ENCODE results near the gene PFKFB4.
"Not testable (repeated sequence)": the region's sequence is repeated elsewhere in the genome, so short reads cannot be mapped to it uniquely, and the experiment has no call there.

The PFKFB4 gene

GRCh38 chr3:48480891-48481290 lies 75.7 kb downstream of the PFKFB4 start:
- DNase-seq: not testable (repeated sequence)

- DNase-seq: peak in 1 of 2 experiments; percentile 19
Measured at GRCh38 chr3:48478626-48479555, 77.7 kb downstream of the PFKFB4 start.

GRCh38 chr3:48477959-48478520 lies 78.6 kb downstream of the PFKFB4 start:
- DNase-seq: no peak

DNA sequence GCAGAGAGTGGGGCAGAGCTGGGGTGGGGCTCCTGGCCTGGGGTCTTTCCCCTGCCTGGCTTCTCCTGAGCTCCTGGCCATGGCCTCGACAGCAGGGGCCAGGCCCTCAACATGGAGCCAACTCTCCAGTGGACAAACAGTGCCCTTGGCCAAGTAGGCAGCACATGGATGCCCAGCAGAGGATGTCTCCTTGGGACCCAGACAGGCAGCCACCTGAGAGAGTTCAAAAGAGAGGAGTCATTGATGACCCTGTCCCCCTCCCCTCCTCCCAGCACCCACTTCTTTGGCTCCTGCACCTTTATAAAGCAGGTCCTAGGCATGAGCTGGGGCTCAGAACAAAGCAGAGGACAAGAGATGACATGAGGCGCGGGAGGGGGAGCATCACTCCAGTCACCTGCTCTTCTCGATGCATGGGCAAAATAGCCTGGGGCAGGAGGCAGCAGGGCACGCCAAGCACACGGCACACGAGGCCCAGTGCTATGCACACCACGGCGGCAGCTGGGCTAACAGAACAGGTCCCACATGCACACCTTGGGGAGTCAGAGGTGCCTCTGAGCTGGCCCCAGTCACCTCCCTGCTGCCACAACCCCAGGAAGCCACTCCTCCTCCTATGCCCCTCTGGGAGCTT lies 80.1 kb downstream of the PFKFB4 start:
- DNase-seq: no peak

DNA sequence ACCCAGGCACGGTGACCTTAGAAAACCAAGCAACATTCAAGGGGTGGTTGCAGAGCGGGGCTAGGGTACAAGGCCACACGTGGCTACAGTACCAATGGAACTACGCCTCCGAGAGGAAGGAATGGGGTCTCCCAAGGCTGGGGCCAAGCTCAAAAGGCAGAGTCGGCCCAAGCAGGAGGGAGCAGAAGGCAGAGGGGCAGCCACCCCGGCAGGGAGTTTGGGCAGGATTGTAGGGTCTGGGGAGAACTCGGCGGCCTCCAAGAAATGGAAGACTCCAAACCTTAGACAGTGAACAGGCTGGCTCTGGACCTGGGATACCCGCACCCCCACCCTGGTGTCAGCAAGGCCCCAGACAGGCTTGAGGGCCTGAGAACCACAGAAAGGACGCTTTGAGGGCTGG lies 81.4 kb downstream of the PFKFB4 start:
- no peak for DNase-seq

GRCh38 chr3:48474619-48475018 lies 82.0 kb downstream of the PFKFB4 start:
- no peak for DNase-seq

- DNase-seq: not testable (repeated sequence)
Measured at GRCh38 chr3:48474031-48474430, 82.6 kb downstream of the PFKFB4 start.

- no peak for DNase-seq
Measured at GRCh38 chr3:48473617-48473952, 83.0 kb downstream of the PFKFB4 start.

DNA sequence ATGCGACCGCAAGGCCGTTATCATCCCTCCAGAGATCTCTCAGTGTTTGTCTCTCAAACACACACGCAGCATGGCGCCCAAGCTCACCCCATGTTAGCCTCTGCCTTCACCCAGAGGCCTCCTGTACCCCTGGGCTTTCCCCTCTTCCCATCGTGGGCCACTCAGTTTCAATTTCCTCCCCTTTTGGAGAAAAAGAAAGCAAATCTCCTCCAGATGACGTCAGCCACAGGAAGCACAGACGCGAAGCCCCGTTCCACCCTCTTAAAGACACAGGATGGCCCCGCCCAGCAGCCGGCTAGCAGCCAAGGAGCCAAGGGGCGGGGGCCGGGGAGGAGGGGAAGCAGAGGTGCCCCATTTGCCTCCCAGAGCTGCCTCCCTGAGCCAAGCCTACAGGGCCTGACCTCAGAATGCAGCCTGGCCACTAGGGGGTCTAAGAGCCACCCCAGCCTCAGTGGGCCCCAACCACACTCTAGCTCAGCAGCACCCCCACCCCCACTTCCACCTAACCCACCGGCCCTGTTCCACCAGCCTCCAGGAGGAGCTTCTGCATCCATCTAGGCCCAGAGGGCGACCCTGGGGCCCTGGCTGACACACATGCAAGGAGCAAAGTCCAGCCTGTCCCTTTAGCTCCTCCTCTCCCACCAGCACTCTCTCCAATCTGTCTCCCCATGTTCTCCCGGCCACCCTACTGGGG lies 83.5 kb downstream of the PFKFB4 start:
- peak; percentile 98 to 99 for DNase-seq

- DNase-seq: no peak
Measured at GRCh38 chr3:48472673-48472922, 84.0 kb downstream of the PFKFB4 start.

- DNase-seq: no peak
Measured at GRCh38 chr3:48470286-48470685, 86.3 kb downstream of the PFKFB4 start.

- DNase-seq: no peak
Measured at GRCh38 chr3:48469046-48469915, 87.3 kb downstream of the PFKFB4 start.

DNA sequence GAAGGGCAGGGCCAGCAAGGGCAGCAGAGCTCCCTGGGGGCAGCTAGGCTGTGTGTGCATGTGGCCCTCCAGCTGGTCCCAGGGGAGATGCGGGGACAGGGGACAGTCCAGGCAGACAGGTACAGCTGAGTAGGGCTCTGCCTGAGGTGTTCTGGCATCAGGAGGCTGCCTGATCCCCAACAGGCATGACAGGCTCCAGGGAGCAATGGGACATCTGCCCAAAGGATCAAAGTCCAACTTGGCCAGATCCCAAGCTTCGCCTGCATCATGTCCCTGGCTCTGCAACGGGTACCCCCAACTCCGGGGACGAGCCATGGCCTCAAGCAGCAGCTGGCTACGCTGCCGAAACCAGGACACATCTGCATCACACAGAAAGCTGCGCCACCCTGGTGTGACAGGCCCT lies 88.3 kb downstream of the PFKFB4 start:
- no peak for DNase-seq
